Gastrocnemius medialis (tissue), 4 donors: ENCODE data around the gene STKLD1.

Source experiments
- CTCF ChIP-seq, 5 experiments: fragments of 450-650 bp in 3 of 5; fragments of 200-600 bp in 2 of 5; sonication (generic) in 2 of 5; IDR thresholded peaks in 4 of 5; conservative IDR thresholded peaks in 1 of 5; 1 replicate in 4 of 5; 2 replicates in 1 of 5; pipeline ENCODE4 v1.5.1; 2016 to 2019; ENCODE audit warnings: antibody characterized with exemption in 5 of 5, mild to moderate bottlenecking in 3 of 5, moderate library complexity in 3 of 5
- POLR2A ChIP-seq, 2 donors: fragments of 450-650 bp; IDR thresholded peaks; one replicate each; pipeline ENCODE4 v1.6.1; 2017; ENCODE audit warnings: antibody characterized with exemption in 2 of 2, mild to moderate bottlenecking in 2 of 2, moderate library complexity in 2 of 2

GRCh38 chr9:133351526-133351907, 24.6 kb upstream of the STKLD1 start:
- TF ChIP-seq CTCF (IDR thresholded peaks at IDR 0.05 in 4 of 5, conservative IDR thresholded peaks at IDR 0.05 in 1 of 5) (no peak), POLR2A (IDR thresholded peaks at IDR 0.05) (no peak)
